MM.1S (cell line): ENCODE data around the gene NAA10.

ENCODE experiments used
- EZH2 ChIP-seq: fragments of 300-600 bp; sonication (generic); optimal IDR thresholded peaks from 2 replicates; pipeline ENCODE3; 2017; ENCODE audit warnings: low read depth, mild to moderate bottlenecking, antibody characterized with exemption, low read length, mixed read lengths
- TF ChIP-seq, protein P1 (sequence below): fragments of 300-600 bp; sonication (generic); IDR thresholded peaks from 2 replicates; pipeline ENCODE4 v1.5.1; 2016; ENCODE audit warnings: antibody characterized with exemption, low read length, mixed read lengths

DNA sequence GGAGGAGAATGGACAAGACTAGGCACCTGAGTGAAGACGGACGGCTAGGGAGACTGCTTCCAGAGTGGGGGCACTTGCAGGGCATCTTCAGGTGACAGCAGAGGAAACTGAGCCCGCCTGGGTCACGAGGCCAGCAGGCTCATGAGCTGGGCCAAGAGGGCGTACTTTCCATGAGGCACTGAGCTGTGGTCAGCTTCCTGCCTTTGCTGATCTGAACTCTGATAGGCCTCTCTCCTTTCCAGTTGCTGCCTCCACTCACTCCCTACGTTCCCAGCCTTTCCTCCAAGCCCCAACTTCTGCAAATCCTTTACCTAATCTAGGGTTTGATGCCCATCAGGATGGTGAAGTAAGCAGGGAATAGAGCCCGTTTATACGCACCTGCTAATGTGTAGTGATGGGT is 47.5 kb downstream of the NAA10 start:
- TF ChIP-seq, protein P1, sequence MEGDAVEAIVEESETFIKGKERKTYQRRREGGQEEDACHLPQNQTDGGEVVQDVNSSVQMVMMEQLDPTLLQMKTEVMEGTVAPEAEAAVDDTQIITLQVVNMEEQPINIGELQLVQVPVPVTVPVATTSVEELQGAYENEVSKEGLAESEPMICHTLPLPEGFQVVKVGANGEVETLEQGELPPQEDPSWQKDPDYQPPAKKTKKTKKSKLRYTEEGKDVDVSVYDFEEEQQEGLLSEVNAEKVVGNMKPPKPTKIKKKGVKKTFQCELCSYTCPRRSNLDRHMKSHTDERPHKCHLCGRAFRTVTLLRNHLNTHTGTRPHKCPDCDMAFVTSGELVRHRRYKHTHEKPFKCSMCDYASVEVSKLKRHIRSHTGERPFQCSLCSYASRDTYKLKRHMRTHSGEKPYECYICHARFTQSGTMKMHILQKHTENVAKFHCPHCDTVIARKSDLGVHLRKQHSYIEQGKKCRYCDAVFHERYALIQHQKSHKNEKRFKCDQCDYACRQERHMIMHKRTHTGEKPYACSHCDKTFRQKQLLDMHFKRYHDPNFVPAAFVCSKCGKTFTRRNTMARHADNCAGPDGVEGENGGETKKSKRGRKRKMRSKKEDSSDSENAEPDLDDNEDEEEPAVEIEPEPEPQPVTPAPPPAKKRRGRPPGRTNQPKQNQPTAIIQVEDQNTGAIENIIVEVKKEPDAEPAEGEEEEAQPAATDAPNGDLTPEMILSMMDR, result no peak
- no peak for TF ChIP-seq EZH2
